GM21515 (cell line): ENCODE data around the gene CCDC47.
A peak's percentile ranks its signal among the peaks of the same experiment; 100 is the strongest.

Source experiments
- ATAC-seq: cut with Tn5 transposase; IDR thresholded peaks from one replicate; pipeline ENCODE4 v1.9.1; 2021; ENCODE audit not compliant: unreplicated experiment

Gene CCDC47

GRCh38 chr17:63786117-63786516 lies 12.7 kb upstream of the CCDC47 start:
- ATAC-seq, result no peak

GRCh38 chr17:63785556-63785955 lies 12.2 kb upstream of the CCDC47 start:
- ATAC-seq, result no peak

- no peak for ATAC-seq
Observed at GRCh38 chr17:63783522-63783921, 10.1 kb upstream of the CCDC47 start.

- no peak for ATAC-seq
Observed at GRCh38 chr17:63780928-63781327, 7.5 kb upstream of the CCDC47 start.

GRCh38 chr17:63780507-63780906 lies 7.1 kb upstream of the CCDC47 start:
- ATAC-seq, result no peak

GRCh38 chr17:63775420-63775819 lies 2.0 kb upstream of the CCDC47 start:
- ATAC-seq, result no peak

GRCh38 chr17:63774969-63775265 lies 1.5 kb upstream of the CCDC47 start:
- no peak for ATAC-seq

- ATAC-seq, result no peak
Observed at GRCh38 chr17:63774141-63774968, 958 bp upstream of the CCDC47 start, which contains the start of gene DDX42. DDX42 (plus strand) TSS chr17:63774170; CDS start chr17:63787050, 12,880 bp downstream.

- no peak for ATAC-seq
Observed at GRCh38 chr17:63772801-63773271, 561 bp downstream of the CCDC47 start.

GRCh38 chr17:63768433-63768832 lies 5.0 kb downstream of the CCDC47 start:
- no peak for ATAC-seq

GRCh38 chr17:63766754-63767153 lies 6.6 kb downstream of the CCDC47 start:
- ATAC-seq, result no peak

GRCh38 chr17:63764716-63765115 lies 8.7 kb downstream of the CCDC47 start:
- ATAC-seq, result no peak

GRCh38 chr17:63762161-63763078 lies 11.0 kb downstream of the CCDC47 start:
- ATAC-seq, result no peak

GRCh38 chr17:63760771-63761539 lies 12.4 kb downstream of the CCDC47 start:
- no peak for ATAC-seq

- no peak for ATAC-seq
Observed at GRCh38 chr17:63758428-63758827, 15.0 kb downstream of the CCDC47 start.

- no peak for ATAC-seq
Observed at GRCh38 chr17:63754046-63754445, 19.4 kb downstream of the CCDC47 start.

- ATAC-seq, result no peak
Observed at GRCh38 chr17:63753215-63753614, 20.2 kb downstream of the CCDC47 start.

GRCh38 chr17:63752707-63753106 lies 20.7 kb downstream of the CCDC47 start:
- ATAC-seq, result no peak

- ATAC-seq, result no peak
Observed at GRCh38 chr17:63751806-63752205, 21.6 kb downstream of the CCDC47 start.

- peak; percentile 86 for ATAC-seq
Observed at GRCh38 chr17:63741408-63742173, 31.8 kb downstream of the CCDC47 start, which contains the start of gene STRADA. STRADA (minus strand) TSS chr17:63741799; CDS start chr17:63728369, 13,430 bp downstream.

GRCh38 chr17:63741143-63741407 lies 32.3 kb downstream of the CCDC47 start:
- ATAC-seq, result peak; percentile 2
